HEK293T (cell line): ENCODE data around the gene SPECC1L.

Source experiments
- CTCF ChIA-PET: fragments of 350-600 bp; formaldehyde crosslinking; extraction: SDS; loops from one replicate; lab custom pipeline; 2021; ENCODE audit warnings: antibody characterized with exemption, inconsistent platforms; lab: Yijun Ruan, JAX
- POLR2A ChIA-PET: fragments of 350-600 bp; formaldehyde crosslinking; extraction: SDS; loops from one replicate; lab custom pipeline; 2020; ENCODE audit warnings: antibody characterized with exemption, inconsistent platforms; lab: Yijun Ruan, JAX
- DNase-seq: peaks from one replicate; pipeline ENCODE4 v3.0.0; 2012; ENCODE audit warnings: mixed read lengths; ENCODE audit errors: extremely low spot score
- ARNT ChIP-seq: fragments of 450-650 bp; IDR thresholded peaks from 2 replicates; pipeline ENCODE4 v1.6.1; 2017; ENCODE audit warnings: mild to moderate bottlenecking
- BHLHE40 ChIP-seq: fragments of 450-650 bp; IDR thresholded peaks from 2 replicates; pipeline ENCODE4 v1.6.1; 2016; ENCODE audit warnings: mild to moderate bottlenecking, moderate library complexity, borderline replicate concordance
- CTBP1 ChIP-seq: fragments of 450-650 bp; IDR thresholded peaks from 2 replicates; pipeline ENCODE4 v1.6.1; 2016; ENCODE audit warnings: borderline replicate concordance
- ELF4 ChIP-seq: fragments of 450-650 bp; IDR thresholded peaks from 2 replicates; pipeline ENCODE4 v1.6.1; 2017; ENCODE audit warnings: antibody characterized with exemption
- FOXA1 ChIP-seq: fragments of 450-650 bp; IDR thresholded peaks from 2 replicates; pipeline ENCODE4 v1.6.1; 2016; ENCODE audit warnings: mild to moderate bottlenecking
- FOXK2 ChIP-seq: fragments of 450-650 bp; IDR thresholded peaks from 2 replicates; pipeline ENCODE4 v1.6.1; 2016; ENCODE audit warnings: mild to moderate bottlenecking
- FOXM1 ChIP-seq: fragments of 450-650 bp; IDR thresholded peaks from 2 replicates; pipeline ENCODE4 v1.6.1; 2017; ENCODE audit warnings: mild to moderate bottlenecking, borderline replicate concordance
- HDGF ChIP-seq: fragments of 450-650 bp; IDR thresholded peaks from 2 replicates; pipeline ENCODE4 v1.6.1; 2017; ENCODE audit warnings: antibody characterized with exemption, borderline replicate concordance
- L3MBTL2 ChIP-seq: fragments of 450-650 bp; conservative IDR thresholded peaks from 2 replicates; pipeline ENCODE4 v1.6.1; 2016; ENCODE audit warnings: mild to moderate bottlenecking
- LEF1 ChIP-seq: fragments of 450-650 bp; IDR thresholded peaks from 2 replicates; pipeline ENCODE4 v1.6.1; 2017; ENCODE audit warnings: mild to moderate bottlenecking, borderline replicate concordance
- NFRKB ChIP-seq: fragments of 450-650 bp; IDR thresholded peaks from 2 replicates; pipeline ENCODE4 v1.6.1; 2016; ENCODE audit warnings: mild to moderate bottlenecking, moderate library complexity
- PKNOX1 ChIP-seq: fragments of 450-650 bp; IDR thresholded peaks from 2 replicates; pipeline ENCODE4 v1.6.1; 2016
- SP1 ChIP-seq: fragments of 450-650 bp; IDR thresholded peaks from 2 replicates; pipeline ENCODE4 v1.6.1; 2017
- SUZ12 ChIP-seq: fragments of 450-650 bp; IDR thresholded peaks from 2 replicates; pipeline ENCODE4 v1.6.1; 2016; ENCODE audit warnings: mild to moderate bottlenecking
- TARDBP ChIP-seq: fragments of 450-650 bp; IDR thresholded peaks from 2 replicates; pipeline ENCODE4 v1.6.1; 2016
- ZNF384 ChIP-seq: fragments of 450-650 bp; IDR thresholded peaks from 2 replicates; pipeline ENCODE4 v1.6.1; 2016

Gene SPECC1L

GRCh38 chr22:24459911-24460310, 189.3 kb downstream of the SPECC1L start:
- ChIA-PET POLR2A (interaction anchor here (1.0 kb wide), 1 partner anchor 188 kb away, joined by 3 read pairs; no protein-coding TSS in a partner anchor), CTCF (interaction anchor here (1.5 kb wide), 1 partner anchor 38 kb away, joined by 4 read pairs; no protein-coding TSS in a partner anchor)
- DNase-seq, result no peak
- TF ChIP-seq ZNF384 (no peak), SUZ12 (no peak), FOXK2 (no peak), TARDBP (no peak), BHLHE40 (no peak), ELF4 (no peak), PKNOX1 (no peak), CTBP1 (no peak), SP1 (no peak)

GRCh38 chr22:24460418-24461089, 189.9 kb downstream of the SPECC1L start:
- CTCF ChIA-PET, result interaction anchor here (1.5 kb wide), 1 partner anchor 39 kb away, joined by 4 read pairs; no protein-coding TSS in a partner anchor
- no peak for DNase-seq
- POLR2A ChIA-PET, result interaction anchor here (1.0 kb wide), 1 partner anchor 188 kb away, joined by 3 read pairs; no protein-coding TSS in a partner anchor
- no peak for TF ChIP-seq ARNT
- TF ChIP-seq FOXM1, result no peak
- TF ChIP-seq ELF4, result no peak
- no peak for TF ChIP-seq LEF1

GRCh38 chr22:24463071-24463760, 192.6 kb downstream of the SPECC1L start:
- ChIA-PET POLR2A (interaction anchor here (0.9 kb wide), 1 partner anchor 16 kb away, joined by 3 read pairs; no protein-coding TSS in a partner anchor), CTCF (no interaction called here)
- TF ChIP-seq CTBP1 (no peak), PKNOX1 (no peak), SP1 (no peak), LEF1 (no peak), FOXK2 (no peak), BHLHE40 (no peak), FOXM1 (no peak), TARDBP (no peak), NFRKB (no peak)
- no peak for DNase-seq

GRCh38 chr22:24465566-24465965, 194.9 kb downstream of the SPECC1L start:
- DNase-seq, result no peak
- POLR2A ChIA-PET, result no interaction called here
- no peak for TF ChIP-seq HDGF
- TF ChIP-seq TARDBP, result no peak
- no peak for TF ChIP-seq ZNF384
- TF ChIP-seq BHLHE40, result no peak
- no peak for TF ChIP-seq FOXA1
- no peak for TF ChIP-seq FOXM1
- no peak for TF ChIP-seq PKNOX1
- TF ChIP-seq FOXK2, result no peak
- no peak for TF ChIP-seq L3MBTL2
- no peak for TF ChIP-seq LEF1
- TF ChIP-seq NFRKB, result no peak
- no peak for TF ChIP-seq CTBP1
- TF ChIP-seq SP1, result no peak

GRCh38 chr22:24465975-24466374, 195.3 kb downstream of the SPECC1L start:
- no peak for TF ChIP-seq FOXK2
- TF ChIP-seq L3MBTL2, result no peak
- TF ChIP-seq CTBP1, result no peak
- TF ChIP-seq ARNT, result no peak
- TF ChIP-seq PKNOX1, result no peak
- TF ChIP-seq ZNF384, result no peak
- no peak for TF ChIP-seq NFRKB
- TF ChIP-seq SP1, result no peak
- no peak for TF ChIP-seq ELF4
- TF ChIP-seq LEF1, result no peak
- no peak for TF ChIP-seq FOXM1
- TF ChIP-seq SUZ12, result no peak
- no peak for TF ChIP-seq TARDBP
- no peak for TF ChIP-seq FOXA1
- TF ChIP-seq BHLHE40, result no peak
- no peak for TF ChIP-seq HDGF
- CTCF ChIA-PET, result interaction anchor here (0.7 to 1.3 kb wide), 2 partner anchors 9 to 17 kb away, joined by 3 read pairs; no protein-coding TSS in a partner anchor
- POLR2A ChIA-PET, result no interaction called here
- DNase-seq, result no peak

More at GRCh38 chr22:24465566-24465965, 194.9 kb downstream of the SPECC1L start:
- CTCF ChIA-PET, result interaction anchor here (0.7 to 1.3 kb wide), 2 partner anchors 9 to 17 kb away, joined by 3 read pairs; no protein-coding TSS in a partner anchor
